ENCODE results near the gene BBS9.
"Not testable (repeated sequence)": the region's sequence is repeated elsewhere in the genome, so short reads cannot be mapped to it uniquely, and the experiment has no call there.

BBS9 gene

GRCh38 chr7:33509206-33509605 lies 379.8 kb downstream of the BBS9 start:
- no peak for DNase-seq

- no peak for DNase-seq
These were observed 382.4 kb downstream of the BBS9 start for GRCh38 chr7:33511778-33512177.

- DNase-seq, result no peak
These were observed 387.2 kb downstream of the BBS9 start for GRCh38 chr7:33516568-33516967.

- DNase-seq, result no peak
These were observed 387.8 kb downstream of the BBS9 start for GRCh38 chr7:33517191-33517590.

GRCh38 chr7:33527008-33527407 lies 397.6 kb downstream of the BBS9 start:
- DNase-seq, result not testable (repeated sequence)

GRCh38 chr7:33527613-33528012 lies 398.2 kb downstream of the BBS9 start:
- DNase-seq, result not testable (repeated sequence)

- no peak for DNase-seq
These were observed 399.7 kb downstream of the BBS9 start for GRCh38 chr7:33529070-33529469.

GRCh38 chr7:33530664-33531063 lies 401.3 kb downstream of the BBS9 start:
- no peak for DNase-seq

- no peak for DNase-seq
These were observed 402.5 kb downstream of the BBS9 start for GRCh38 chr7:33531888-33532287.

GRCh38 chr7:33534833-33535232 lies 405.5 kb downstream of the BBS9 start:
- DNase-seq, result no peak

- DNase-seq, result no peak
These were observed 406.6 kb downstream of the BBS9 start for GRCh38 chr7:33535989-33536388.

GRCh38 chr7:33536398-33537103 lies 407.2 kb downstream of the BBS9 start:
- no peak for DNase-seq

GRCh38 chr7:33537104-33537477 lies 407.7 kb downstream of the BBS9 start:
- DNase-seq, result no peak

GRCh38 chr7:33539198-33539597 lies 409.8 kb downstream of the BBS9 start:
- no peak for DNase-seq

- no peak for DNase-seq
These were observed 410.5 kb downstream of the BBS9 start for GRCh38 chr7:33539659-33540400.

GRCh38 chr7:33547880-33548279 lies 418.5 kb downstream of the BBS9 start:
- DNase-seq, result no peak

GRCh38 chr7:33550363-33550762 lies 421.0 kb downstream of the BBS9 start:
- DNase-seq, result no peak

GRCh38 chr7:33550979-33551378 lies 421.6 kb downstream of the BBS9 start:
- DNase-seq, result no peak

- DNase-seq, result no peak
These were observed 424.7 kb downstream of the BBS9 start for GRCh38 chr7:33554046-33554445.

- no peak for DNase-seq
These were observed 425.2 kb downstream of the BBS9 start for GRCh38 chr7:33554576-33554975.

GRCh38 chr7:33556472-33556871 lies 427.1 kb downstream of the BBS9 start:
- DNase-seq, result no peak

GRCh38 chr7:33558549-33559323 lies 429.4 kb downstream of the BBS9 start:
- no peak for DNase-seq

- DNase-seq, result no peak
These were observed 430.0 kb downstream of the BBS9 start for GRCh38 chr7:33559324-33559710.

- DNase-seq, result no peak
These were observed 433.6 kb downstream of the BBS9 start for GRCh38 chr7:33562996-33563395.

Data from NCI-H446 treated with DMSO at 0.1 percent for 48 hours (cell line).